Panc1 (cell line): Measurements from ENCODE around the gene MUS81. TPM values are rescaled to one million over a fixed set of nuclear protein-coding genes. Genes with fewer than 3 reads are reported as not detected.

Experiments used
- ATAC-seq: fragments of 200-7000 bp; cut with Tn5 transposase; 2 replicates; pipeline ENCODE4 v1.9.1; 2020; ENCODE audit warnings: mild to moderate bottlenecking, moderate library complexity
- BruUV-seq: library from RNA; stranded (reverse); fragments of 400-500 nt; replicated peaks from 2 replicates; lab custom pipeline; 2021; lab: Mats Ljungman, UMichigan
- CTCF ChIA-PET: fragments of 300-600 bp; sonication (Branson Sonifier 250); formaldehyde crosslinking; loops from one replicate; lab custom pipeline; 2022; ENCODE audit warnings: antibody characterized with exemption; lab: Charles Lee
- POLR2A ChIA-PET: fragments of 300-600 bp; sonication (Branson Sonifier 250); formaldehyde crosslinking; loops from one replicate; lab custom pipeline; 2022; ENCODE audit warnings: antibody characterized with exemption; lab: Charles Lee
- DNase-seq: peaks from one replicate; pipeline ENCODE4 v3.0.0-alpha.2; 2010; ENCODE audit warnings: low read depth, low spot score
- H3K27ac ChIP-seq: 2 replicates; pipeline ENCODE4 v1.5.1; 2011; ENCODE audit warnings: mild to moderate bottlenecking, low read length, inconsistent platforms
- H3K27me3 ChIP-seq: fragments of 200-500 bp; sonication (Bioruptor generic); 2 replicates; pipeline ENCODE4 v1.6.0; 2014; ENCODE audit warnings: low read length, inconsistent platforms; ENCODE audit not compliant: control insufficient read depth, insufficient read depth
- H3K36me3 ChIP-seq: fragments of 200-500 bp; sonication (Bioruptor generic); 2 replicates; pipeline ENCODE4 v1.5.1; 2014; ENCODE audit warnings: inconsistent platforms, mild to moderate bottlenecking, low read length, moderate library complexity; ENCODE audit not compliant: control insufficient read depth, insufficient read depth
- H3K4me1 ChIP-seq: 2 replicates; pipeline ENCODE4 v1.5.1; 2011; ENCODE audit warnings: inconsistent platforms, mild to moderate bottlenecking, low read length, moderate library complexity; ENCODE audit not compliant: control insufficient read depth, insufficient read depth
- H3K4me3 ChIP-seq, 2 experiments: 2 replicates each; pipeline ENCODE4 v1.5.1; 2011 to 2012; ENCODE audit warnings: low read depth in 2 of 2, low read length in 2 of 2, mild to moderate bottlenecking in 2 of 2, inconsistent platforms in 1 of 2, moderate library complexity in 1 of 2
- H3K9me3 ChIP-seq: fragments of 200-500 bp; sonication (Bioruptor generic); 2 replicates; pipeline ENCODE4 v1.5.1; 2014; ENCODE audit warnings: low read depth, mild to moderate bottlenecking, inconsistent platforms, low read length, moderate library complexity; ENCODE audit not compliant: control insufficient read depth, insufficient read depth
- CTCF ChIP-seq: fragments of 450-650 bp; IDR thresholded peaks from 2 replicates; pipeline ENCODE4 v1.5.1; 2017; ENCODE audit warnings: mild to moderate bottlenecking
- POLR2AphosphoS5 ChIP-seq: IDR thresholded peaks from 2 replicates; pipeline ENCODE4 v1.6.1; 2012; ENCODE audit warnings: mild to moderate bottlenecking, low read depth, low read length, moderate library complexity
- REST ChIP-seq, 2 experiments: IDR thresholded peaks; 2 replicates each; pipeline ENCODE4 v1.6.1; 2011 to 2012; ENCODE audit warnings: low read depth in 2 of 2, control low read depth in 1 of 2, low read length in 1 of 2, mild to moderate bottlenecking in 1 of 2, moderate library complexity in 1 of 2; ENCODE audit not compliant: insufficient read depth in 1 of 2
- SIN3A ChIP-seq: IDR thresholded peaks from 2 replicates; pipeline ENCODE4 v1.6.1; 2012; ENCODE audit warnings: low read depth, mild to moderate bottlenecking, low read length, moderate library complexity, borderline replicate concordance; ENCODE audit not compliant: insufficient read depth
- TCF7L2 ChIP-seq: IDR thresholded peaks from 2 replicates; pipeline ENCODE4 v1.6.1; 2011; ENCODE audit warnings: mild to moderate bottlenecking, low read depth, low read length, inconsistent platforms
- in situ Hi-C: cut with HindIII; loops from 2 replicates; pipeline ENCODE4 v1.10.0; 2016; ENCODE audit warnings: low sequenced_read_pairs, low pct_unique_long_range_greater_than_20kb
- intact Hi-C: fragments of 100-400 bp; cut with micrococcal nuclease; formaldehyde crosslinking; loops from one replicate; pipeline ENCODE4 v1.10.0; 2022; ENCODE audit not compliant: unreplicated experiment
- total RNA-seq: library from RNA; stranded (reverse); gene quantifications from one replicate; pipeline ENCODE4 v1.2.1, GENCODE V29; 2021; ENCODE audit not compliant: unreplicated experiment

Gene MUS81
- total RNA-seq, 1 experiment from 2014 or later, result 140 TPM

DNA sequence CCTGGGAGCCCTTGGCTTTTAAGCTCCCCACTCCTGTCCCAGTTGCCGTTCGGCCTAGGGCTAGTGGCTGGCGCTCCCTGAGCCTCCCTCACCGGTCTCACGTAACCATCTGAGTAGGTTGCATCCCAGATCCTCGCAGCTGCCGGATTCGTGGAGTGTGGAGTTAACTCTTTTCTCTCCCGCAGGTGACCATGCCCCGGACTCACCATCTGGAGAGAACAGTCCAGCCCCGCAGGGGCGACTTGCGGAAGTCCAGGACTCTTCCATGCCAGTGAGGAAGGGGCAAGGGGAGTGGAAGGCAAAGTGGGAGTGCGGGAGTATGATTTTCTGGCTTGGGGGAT is 902 bp downstream of the MUS81 start:
- ATAC-seq, result no peak
- H3K4me1 ChIP-seq, result peaks cover 27% of the 10 kb centered on the region
- DNase-seq, result no peak
- intact Hi-C loops (no loop called here), in situ Hi-C loops (no loop called here)
- H3K4me3 ChIP-seq, result peak overlapping the region; percentile 85 to 99
- no peaks in the 10 kb centered on the region for H3K9me3 ChIP-seq
- H3K36me3 ChIP-seq, result peaks cover 8% of the 10 kb centered on the region
- H3K27ac ChIP-seq, result peak overlapping the region; percentile 98
- H3K27me3 ChIP-seq, result no peaks in the 10 kb centered on the region
- ChIA-PET POLR2A (interaction anchor here (0.6 to 1.9 kb wide), 4 partner anchors 9 to 45 kb away, joined by 3 to 7 read pairs (median 4); no protein-coding TSS in a partner anchor), CTCF (interaction anchor here (3.3 kb wide), 1 partner anchor 24 kb away, joined by 14 read pairs; no protein-coding TSS in a partner anchor)
- no TSS peak for BruUV-seq
- TF ChIP-seq CTCF, result no peak

DNA sequence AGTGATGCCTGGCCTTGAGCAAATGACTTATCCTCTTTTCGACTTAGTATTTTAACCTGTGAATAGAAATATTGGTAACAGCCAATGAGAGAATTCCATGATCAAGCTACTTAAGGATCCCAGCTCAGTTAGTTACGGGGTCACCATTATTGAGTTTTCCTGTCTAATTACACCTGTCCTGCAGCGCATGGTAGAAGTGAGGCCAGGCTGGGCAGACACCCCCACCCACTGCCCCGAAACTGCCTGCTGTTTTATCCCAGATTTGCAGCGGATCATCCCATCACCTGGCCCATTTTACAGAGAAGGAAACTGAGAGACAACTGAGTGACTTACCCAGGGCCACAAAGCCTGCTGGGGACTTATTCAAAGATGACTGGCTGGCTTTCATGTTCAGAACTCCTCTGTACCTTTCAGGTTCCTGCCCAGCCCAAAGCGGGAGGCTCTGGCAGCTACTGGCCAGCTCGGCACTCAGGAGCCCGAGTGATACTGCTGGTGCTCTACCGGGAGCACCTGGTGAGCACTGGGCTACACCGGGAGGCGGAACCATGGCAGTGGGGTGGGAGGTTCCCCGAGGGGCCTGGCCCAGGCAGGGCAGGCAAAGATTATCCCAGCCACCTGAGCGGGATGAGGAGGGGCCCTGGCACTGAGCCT is 1.4 kb downstream of the MUS81 start:
- ATAC-seq, result no peak
- no peaks in the 10 kb centered on the region for H3K27me3 ChIP-seq
- peaks cover 3% of the 10 kb centered on the region for H3K36me3 ChIP-seq
- H3K27ac ChIP-seq, result peak overlapping the region; percentile 98
- no peaks in the 10 kb centered on the region for H3K9me3 ChIP-seq
- intact Hi-C loops (no loop called here), in situ Hi-C loops (no loop called here)
- no peak for DNase-seq
- ChIA-PET POLR2A (interaction anchor here (0.8 to 1.9 kb wide), 2 partner anchors 8 to 10 kb away, joined by 4 to 7 read pairs; no protein-coding TSS in a partner anchor), CTCF (no interaction called here)
- TF ChIP-seq SIN3A (no peak), CTCF (no peak), REST (IDR thresholded peaks at IDR 0.05; ENCODE audit: insufficient read depth in 1 of 2, low read depth in 2 of 2, low read length in 1 of 2) (no peak), POLR2AphosphoS5 (no peak), TCF7L2 (no peak)
- peaks cover 25% of the 10 kb centered on the region for H3K4me1 ChIP-seq
- BruUV-seq, result no TSS peak
- peak overlapping the region; percentile 85 to 99 for H3K4me3 ChIP-seq
